Endodermal cell (in vitro differentiated cells): ENCODE data around the gene ELP5. TPM values are rescaled to one million over a fixed set of nuclear protein-coding genes. Genes with fewer than 3 reads are reported as not detected.
A peak's percentile ranks its signal among the peaks of the same experiment; 100 is the strongest.

Experiments
- DNase-seq: peaks from one replicate; pipeline ENCODE4 v3.0.0-alpha.2; 2017
- H3K27ac ChIP-seq: 2 replicates; pipeline ENCODE4 v1.5.1; 2013; ENCODE audit warnings: mild to moderate bottlenecking, low read depth, low read length, moderate library complexity
- H3K27me3 ChIP-seq: 2 replicates; pipeline ENCODE4 v1.6.1; 2013; ENCODE audit warnings: mild to moderate bottlenecking, low read length, moderate library complexity; ENCODE audit not compliant: insufficient read depth, control insufficient read depth, poor library complexity, severe bottlenecking
- H3K36me3 ChIP-seq: 2 replicates; pipeline ENCODE4 v1.7.0; 2013; ENCODE audit warnings: mild to moderate bottlenecking, low read length, moderate library complexity; ENCODE audit not compliant: control insufficient read depth, insufficient read depth
- H3K4me1 ChIP-seq: one replicate; pipeline ENCODE4 v1.7.0; 2013; ENCODE audit warnings: low read length; ENCODE audit not compliant: control insufficient read depth, insufficient read depth
- H3K4me3 ChIP-seq: 2 replicates; pipeline ENCODE4 v1.5.1; 2013; ENCODE audit warnings: mild to moderate bottlenecking, low read length, moderate library complexity
- H3K9ac ChIP-seq: 2 replicates; pipeline ENCODE4 v1.6.1; 2013; ENCODE audit warnings: mild to moderate bottlenecking, low read length, moderate library complexity; ENCODE audit not compliant: poor library complexity, severe bottlenecking; ENCODE audit errors: extremely low read depth
- H3K9me3 ChIP-seq: 2 replicates; pipeline ENCODE4 v1.6.1; 2013; ENCODE audit warnings: mild to moderate bottlenecking, low read length, moderate library complexity; ENCODE audit not compliant: control insufficient read depth
- H3K27ac Mint-ChIP-seq: 2 replicates; pipeline ENCODE4 v1.8.0; 2020; ENCODE audit warnings: mixed read lengths
- H3K27me3 Mint-ChIP-seq: 2 replicates; pipeline ENCODE4 v1.8.0; 2021; ENCODE audit warnings: mild to moderate bottlenecking, mixed read lengths; ENCODE audit not compliant: insufficient read depth
- H3K36me3 Mint-ChIP-seq: 2 replicates; pipeline ENCODE4 v1.8.0; 2020; ENCODE audit warnings: low read depth, mixed read lengths
- H3K4me1 Mint-ChIP-seq: 2 replicates; pipeline ENCODE4 v1.8.0; 2020; ENCODE audit warnings: mixed read lengths
- H3K4me3 Mint-ChIP-seq: 2 replicates; pipeline ENCODE4 v1.8.0; 2020; ENCODE audit warnings: mild to moderate bottlenecking, moderate library complexity, mixed read lengths
- H3K9me3 Mint-ChIP-seq: 2 replicates; pipeline ENCODE4 v1.8.0; 2020; ENCODE audit warnings: mild to moderate bottlenecking, mixed read lengths
- CTCF ChIP-seq: fragments of 200-600 bp; sonication (generic); conservative IDR thresholded peaks from 2 replicates; pipeline ENCODE4 v1.5.0; 2021; ENCODE audit warnings: antibody characterized with exemption, mild to moderate bottlenecking
- WGBS, 2 experiments: methylation state at CpG; one replicate each; pipeline versions ENCODE4 v1.1.5 to v1.1.7; 2013; ENCODE audit warnings: missing lambda C conversion rate in 2 of 2, mixed read lengths in 1 of 2; ENCODE audit not compliant: insufficient coverage in 1 of 2, insufficient read length in 1 of 2; 5-methylcytosine and 5-hydroxymethylcytosine counted together
- total RNA-seq, 2 donors: library from RNA; stranded (reverse); fragmentation: NEBNext Ultra II Directional in 1 of 2; extraction: Animal tissue kit (Norgen Biotek cat#: 25700) in 1 of 2; gene quantifications; 2 replicates in 1 of 2; 3 replicates in 1 of 2; pipeline ENCODE4 v1.2.1, GENCODE V29; 2021

Gene ELP5
- total RNA-seq, 2 donors from 2014 or later = 45.3 to 68.0 TPM

DNA sequence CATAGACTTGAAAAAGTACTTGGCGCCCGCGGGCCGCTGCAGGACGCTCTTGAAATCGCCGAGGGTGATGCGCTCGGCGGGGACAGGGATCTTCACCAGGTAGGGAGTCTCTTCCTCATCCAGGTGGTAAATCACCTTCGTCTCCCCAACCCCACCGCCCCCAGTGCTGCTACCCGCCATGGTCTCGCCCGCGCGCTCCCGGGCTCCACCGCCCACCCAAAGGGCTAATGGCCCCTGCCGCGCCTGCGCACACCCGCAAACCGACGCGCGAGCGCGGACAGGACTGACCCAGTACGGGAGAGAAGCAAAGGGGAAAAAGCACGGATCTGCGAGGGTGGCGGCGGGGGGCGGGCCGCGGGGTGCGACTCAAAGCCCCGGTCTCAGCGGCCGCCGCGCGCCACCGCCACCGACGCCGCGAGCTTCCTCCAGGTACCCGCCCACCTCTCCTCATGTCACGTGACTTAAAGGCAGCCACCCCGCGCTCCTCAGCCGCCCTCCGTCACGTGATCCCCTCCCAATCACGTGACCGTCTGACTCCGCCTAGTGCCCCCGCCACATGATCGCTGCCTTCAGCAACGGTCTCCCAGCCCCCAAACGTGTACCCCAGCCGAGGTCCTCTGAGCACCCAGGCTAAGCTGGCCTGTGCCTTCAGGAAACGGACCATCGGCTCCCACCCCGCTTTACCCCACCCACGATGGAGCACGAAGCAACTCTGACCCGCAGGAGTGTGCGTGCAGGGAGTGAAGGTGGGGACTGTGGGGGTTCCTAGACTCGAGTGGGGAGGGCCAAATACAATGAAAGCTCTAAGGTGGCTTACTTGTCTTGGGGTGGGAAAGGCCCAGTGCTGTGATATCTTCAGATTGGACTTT lies 17.7 kb upstream of the ELP5 start, which contains the start of gene DVL2:
Gene DVL2, minus strand, starts transcription at position 435 of the 869 bp plus-strand sequence. Its CDS starts 255 bp downstream, at position 180.
- peaks cover 47% of the 10 kb centered on the region for H3K36me3 ChIP-seq
- Mint-ChIP-seq H3K4me3 (peak within 1 kb of the TSS; percentile 88), H3K27ac (peak within 1 kb of the TSS; percentile 94), H3K36me3 (peaks cover 53% of the 10 kb centered on the region), H3K9me3 (no peaks in the 10 kb centered on the region), H3K27me3 (no peaks in the 10 kb centered on the region), H3K4me1 (peaks cover 35% of the 10 kb centered on the region)
- peak; percentile 99 for DNase-seq
- peak within 1 kb of the TSS; percentile 88 for H3K9ac ChIP-seq
- WGBS, 2 experiments = 2 to 6% methylated on average over 17 to 72 of the region's 72 CpGs
- H3K9me3 ChIP-seq = no peaks in the 10 kb centered on the region
- TF ChIP-seq CTCF = no peak
- peak within 1 kb of the TSS; percentile 81 for H3K27ac ChIP-seq
- H3K4me1 ChIP-seq = peaks cover 5% of the 10 kb centered on the region
- H3K4me3 ChIP-seq = peak within 1 kb of the TSS; percentile 99
- no peaks in the 10 kb centered on the region for H3K27me3 ChIP-seq

DNA sequence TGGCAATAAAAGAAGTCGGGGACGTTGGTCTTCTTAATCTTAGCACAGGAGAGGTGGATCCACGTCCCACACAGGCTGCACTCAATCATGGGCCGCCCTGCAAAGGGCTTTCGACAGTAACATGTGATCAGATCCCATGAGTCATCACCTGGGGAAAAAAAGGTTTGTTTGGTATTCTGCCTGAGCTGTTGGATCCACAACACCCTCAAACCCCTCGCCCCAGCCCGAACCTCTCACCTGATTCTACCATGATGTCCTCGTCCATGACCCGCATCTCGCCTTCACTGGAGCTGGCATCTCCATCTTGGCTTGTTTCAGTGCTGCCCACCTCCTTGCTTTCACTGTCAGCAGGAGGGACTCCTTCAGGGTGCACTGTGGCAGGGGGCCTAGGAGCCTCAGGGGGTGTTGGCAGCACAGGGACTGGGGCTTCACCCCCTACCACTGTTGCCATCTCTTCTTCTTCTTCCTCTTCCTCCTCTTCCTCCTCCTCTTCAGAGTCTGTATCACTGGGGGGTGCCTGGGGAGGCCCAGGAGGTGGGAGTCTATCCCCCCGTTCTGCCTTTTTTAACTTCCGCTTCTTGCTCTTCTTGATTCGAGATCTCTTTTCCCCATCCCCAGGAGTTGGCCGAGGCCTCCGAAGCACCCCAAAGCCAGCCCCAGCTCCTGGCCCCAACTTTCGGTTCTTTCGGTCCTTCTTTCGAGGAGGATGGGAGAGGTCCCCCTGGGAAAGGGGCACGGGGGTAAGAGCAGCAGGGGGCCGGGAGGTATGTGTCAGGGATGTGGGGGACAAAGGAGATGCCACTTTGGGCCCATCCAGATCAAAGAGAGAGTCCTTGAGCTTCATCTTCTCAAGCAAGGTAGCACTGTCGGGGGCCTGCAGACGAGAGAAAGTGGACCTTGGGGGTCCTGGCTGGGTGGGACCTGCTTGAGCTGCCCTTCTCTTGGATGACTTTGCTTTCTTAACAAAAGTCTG lies 16.0 kb upstream of the ELP5 start:
- Histone ChIP-seq H3K27ac (no peak overlapping the region), H3K9me3 (no peaks in the 10 kb centered on the region), H3K36me3 (peaks cover 39% of the 10 kb centered on the region), H3K4me1 (peaks cover 5% of the 10 kb centered on the region), H3K4me3 (peak overlapping the region; percentile 99), H3K9ac (peak overlapping the region; percentile 20), H3K27me3 (no peaks in the 10 kb centered on the region)
- 89 to 92% methylated on average over 15 to 22 of the region's 22 CpGs for WGBS, 2 experiments
- no peak for TF ChIP-seq CTCF
- peaks cover 45% of the 10 kb centered on the region for H3K36me3 Mint-ChIP-seq
- H3K4me1 Mint-ChIP-seq = peaks cover 46% of the 10 kb centered on the region
- H3K27ac Mint-ChIP-seq = peak overlapping the region; percentile 94
- H3K9me3 Mint-ChIP-seq = no peaks in the 10 kb centered on the region
- peak overlapping the region; percentile 100 for H3K4me3 Mint-ChIP-seq
- H3K27me3 Mint-ChIP-seq = no peaks in the 10 kb centered on the region
- no peak for DNase-seq

DNA sequence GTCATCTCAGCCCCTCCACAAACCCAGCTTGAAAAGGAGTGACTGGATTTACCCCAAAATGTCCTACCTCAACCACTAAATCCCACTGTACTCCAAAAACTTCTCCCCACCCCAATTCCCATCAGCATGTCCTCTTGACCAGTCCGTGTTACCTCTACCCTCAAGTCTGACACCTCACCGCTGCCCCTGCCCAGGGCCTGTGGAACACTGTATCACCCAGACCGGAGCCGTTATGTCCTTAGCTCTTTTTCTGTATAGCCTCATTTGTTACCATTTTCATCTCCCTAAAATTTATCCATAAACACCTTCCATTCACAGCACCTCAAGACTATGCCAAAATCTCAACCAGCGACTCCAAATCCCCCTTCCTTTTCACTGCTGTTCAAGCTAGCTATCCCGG lies 15.2 kb upstream of the ELP5 start:
- H3K9ac ChIP-seq = no peak overlapping the region

More for the DNA sequence above, 15.2 kb upstream of the ELP5 start:
- H3K9me3 ChIP-seq = no peaks in the 10 kb centered on the region
- peak overlapping the region; percentile 77 for H3K4me3 ChIP-seq
- H3K4me3 Mint-ChIP-seq = peak overlapping the region; percentile 100
- no peaks in the 10 kb centered on the region for H3K27me3 Mint-ChIP-seq
- peaks cover 48% of the 10 kb centered on the region for H3K36me3 Mint-ChIP-seq
- peaks cover 50% of the 10 kb centered on the region for H3K4me1 Mint-ChIP-seq
- no peak overlapping the region for H3K27ac ChIP-seq
- peaks cover 5% of the 10 kb centered on the region for H3K4me1 ChIP-seq
- no peak for DNase-seq
- peak overlapping the region; percentile 75 for H3K27ac Mint-ChIP-seq
- no peaks in the 10 kb centered on the region for H3K9me3 Mint-ChIP-seq
- no peak for TF ChIP-seq CTCF
- peaks cover 39% of the 10 kb centered on the region for H3K36me3 ChIP-seq
- 91 to 95% methylated on average over 4 to 6 of the region's 6 CpGs for WGBS, 2 experiments
- no peaks in the 10 kb centered on the region for H3K27me3 ChIP-seq
